ENCODE results near the gene WDR62. TPM values are rescaled to one million over a fixed set of nuclear protein-coding genes. Genes with fewer than 3 reads are reported as not detected.

WDR62 gene
- polyA plus RNA-seq, 3 donors: 4.0 to 4.7 (median 4.1) TPM

DNA sequence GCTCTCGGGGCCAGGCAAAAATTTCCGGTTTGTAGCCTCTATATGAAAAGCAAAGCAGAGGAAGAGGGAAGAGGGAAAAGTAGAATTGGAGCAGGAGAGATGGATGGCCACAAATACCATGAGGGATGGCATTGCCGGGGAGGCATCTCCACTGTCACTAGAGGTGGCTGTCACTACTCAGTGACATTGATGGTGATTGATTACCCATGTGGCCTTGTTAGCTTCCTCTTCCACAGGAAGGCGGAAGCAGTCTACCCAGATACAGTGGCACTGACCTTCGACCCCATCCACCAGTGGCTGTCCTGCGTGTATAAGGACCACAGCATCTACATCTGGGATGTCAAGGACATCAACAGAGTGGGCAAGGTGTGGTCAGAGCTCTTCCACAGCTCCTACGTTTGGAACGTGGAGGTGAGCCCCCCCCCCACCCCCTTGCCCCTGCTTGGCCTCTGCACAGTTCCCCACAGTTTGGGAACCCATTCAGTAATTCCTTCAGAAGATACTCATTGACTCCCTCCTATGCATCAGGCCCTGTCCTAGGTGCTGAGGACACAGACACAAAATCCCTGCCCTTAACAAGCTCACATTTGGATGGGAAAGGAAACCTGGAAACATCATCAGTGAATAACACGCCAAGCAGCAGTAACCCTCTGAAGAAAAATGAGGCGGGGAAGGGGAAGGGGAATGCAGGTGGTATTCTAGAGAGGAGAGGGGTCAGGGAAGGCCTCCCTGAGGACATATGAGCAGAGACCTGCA lies 18.6 kb downstream of the WDR62 start:
- DNase-seq (ENCODE audit: low read depth in 3 of 3, low spot score in 2 of 3): no peak

DNA sequence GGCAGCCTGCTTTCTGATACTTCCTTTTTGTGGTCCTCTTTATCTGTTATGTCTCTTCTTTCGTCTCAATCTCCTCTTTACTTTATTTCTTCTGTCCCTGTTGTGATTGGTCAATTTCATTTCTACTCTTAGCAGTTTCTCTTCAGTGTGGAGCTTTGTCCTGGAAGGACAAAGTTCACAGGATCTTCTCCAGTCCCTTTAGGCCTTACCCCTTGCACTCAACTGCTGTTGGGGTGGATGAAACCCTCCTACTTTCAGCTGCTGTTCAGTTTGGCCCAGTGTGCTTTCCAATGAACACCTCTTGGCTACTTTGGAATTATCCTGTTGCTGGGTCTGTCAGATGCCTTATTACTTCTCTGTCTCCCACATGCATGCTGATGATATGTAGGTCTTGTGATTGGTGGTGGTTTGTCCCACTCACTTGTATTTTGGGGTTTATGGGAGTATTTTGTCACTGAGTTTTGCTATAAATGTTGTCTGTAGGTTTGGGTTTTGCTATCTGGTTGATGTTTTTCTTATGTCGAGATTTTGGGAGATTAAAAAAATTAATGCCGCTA lies 24.8 kb downstream of the WDR62 start:
- DNase-seq (ENCODE audit: low read depth in 3 of 3, low spot score in 2 of 3): no peak

GRCh38 chr19:36081385-36081784 lies 26.7 kb downstream of the WDR62 start:
- no peak for DNase-seq (ENCODE audit: low read depth in 3 of 3, low spot score in 2 of 3)

DNA sequence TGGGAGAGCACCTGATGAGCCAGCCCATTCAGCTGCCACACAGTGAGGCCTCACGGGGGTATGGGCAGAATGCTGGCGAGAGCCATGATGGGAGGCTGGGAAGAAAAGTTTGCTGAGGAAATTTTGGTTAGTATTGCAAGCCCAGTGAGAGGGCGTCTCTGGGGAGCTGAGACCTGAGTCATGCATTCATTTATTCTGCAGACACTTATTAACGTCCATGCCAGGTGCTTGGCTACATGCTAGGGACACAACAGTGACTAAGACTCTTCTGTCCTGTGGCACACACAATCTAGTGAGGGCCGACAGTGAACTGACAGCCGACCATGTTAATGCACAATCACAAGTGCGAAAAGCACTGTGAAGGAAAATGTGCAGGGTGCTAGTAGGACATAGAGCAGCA lies 27.2 kb downstream of the WDR62 start:
- no peak for DNase-seq (ENCODE audit: low read depth in 3 of 3, low spot score in 2 of 3)

GRCh38 chr19:36082916-36083315 lies 28.2 kb downstream of the WDR62 start:
- no peak for DNase-seq (ENCODE audit: low read depth in 3 of 3, low spot score in 2 of 3)

DNA sequence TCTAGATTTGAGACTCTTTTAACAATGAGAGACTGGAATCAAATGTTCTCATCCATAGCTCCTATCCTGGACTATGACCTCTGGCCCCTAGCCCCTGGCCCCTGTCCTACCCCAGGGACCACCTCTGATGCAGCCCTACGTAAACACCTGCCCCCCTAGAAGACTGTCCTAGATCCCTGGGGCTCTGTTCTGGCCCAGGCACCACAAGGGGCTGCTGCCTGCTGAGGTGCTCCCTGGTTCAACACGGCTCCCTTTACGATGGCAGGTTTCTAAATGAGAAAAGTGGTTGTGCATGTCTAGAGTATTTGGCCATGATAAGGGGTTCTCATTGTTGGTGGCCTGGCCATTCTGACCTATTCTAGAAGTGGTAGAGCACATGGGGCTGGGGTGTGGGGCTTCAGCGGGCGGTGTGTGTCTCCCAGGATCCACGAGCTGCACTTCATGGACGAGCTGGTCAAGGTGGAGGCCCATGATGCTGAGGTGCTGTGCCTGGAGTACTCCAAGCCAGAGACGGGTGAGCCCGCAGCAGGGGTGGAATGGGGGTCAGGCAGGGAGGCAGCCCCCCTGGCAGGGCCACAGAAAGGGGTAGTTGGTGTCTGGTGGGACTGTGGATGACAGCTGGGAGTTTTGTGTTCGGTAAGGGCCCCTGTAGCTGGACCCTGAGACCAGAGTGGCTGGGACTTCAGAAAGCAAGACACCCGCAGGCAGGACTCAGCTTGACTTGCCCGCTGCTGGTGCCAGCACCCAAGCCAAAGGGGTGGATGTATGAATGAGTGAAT lies 29.7 kb downstream of the WDR62 start:
- no peak for DNase-seq (ENCODE audit: low read depth in 3 of 3, low spot score in 2 of 3)

DNA sequence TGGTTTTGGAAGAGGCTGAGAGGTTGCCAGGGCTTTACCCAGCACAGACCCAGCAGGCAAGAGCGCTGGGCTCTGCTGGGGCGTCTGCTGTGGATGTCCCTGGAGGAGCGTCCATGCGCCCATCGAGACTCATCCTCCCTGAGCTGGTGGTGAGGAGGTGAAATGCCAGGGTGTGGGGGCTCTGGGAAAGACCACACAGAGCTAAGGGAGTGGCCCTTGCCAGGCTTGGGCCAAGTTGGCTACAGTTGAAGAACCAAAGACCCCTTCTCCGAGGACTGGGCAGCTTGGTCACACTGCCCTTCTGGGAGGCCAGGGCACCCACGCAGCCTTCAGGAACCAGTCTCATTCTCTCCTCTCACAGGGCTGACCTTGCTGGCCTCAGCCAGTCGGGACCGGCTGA lies 31.6 kb downstream of the WDR62 start:
- no peak for DNase-seq (ENCODE audit: low read depth in 3 of 3, low spot score in 2 of 3)

- no peak for DNase-seq (ENCODE audit: low read depth in 3 of 3, low spot score in 2 of 3)
Measured at GRCh38 chr19:36089847-36090246, 35.1 kb downstream of the WDR62 start.

DNA sequence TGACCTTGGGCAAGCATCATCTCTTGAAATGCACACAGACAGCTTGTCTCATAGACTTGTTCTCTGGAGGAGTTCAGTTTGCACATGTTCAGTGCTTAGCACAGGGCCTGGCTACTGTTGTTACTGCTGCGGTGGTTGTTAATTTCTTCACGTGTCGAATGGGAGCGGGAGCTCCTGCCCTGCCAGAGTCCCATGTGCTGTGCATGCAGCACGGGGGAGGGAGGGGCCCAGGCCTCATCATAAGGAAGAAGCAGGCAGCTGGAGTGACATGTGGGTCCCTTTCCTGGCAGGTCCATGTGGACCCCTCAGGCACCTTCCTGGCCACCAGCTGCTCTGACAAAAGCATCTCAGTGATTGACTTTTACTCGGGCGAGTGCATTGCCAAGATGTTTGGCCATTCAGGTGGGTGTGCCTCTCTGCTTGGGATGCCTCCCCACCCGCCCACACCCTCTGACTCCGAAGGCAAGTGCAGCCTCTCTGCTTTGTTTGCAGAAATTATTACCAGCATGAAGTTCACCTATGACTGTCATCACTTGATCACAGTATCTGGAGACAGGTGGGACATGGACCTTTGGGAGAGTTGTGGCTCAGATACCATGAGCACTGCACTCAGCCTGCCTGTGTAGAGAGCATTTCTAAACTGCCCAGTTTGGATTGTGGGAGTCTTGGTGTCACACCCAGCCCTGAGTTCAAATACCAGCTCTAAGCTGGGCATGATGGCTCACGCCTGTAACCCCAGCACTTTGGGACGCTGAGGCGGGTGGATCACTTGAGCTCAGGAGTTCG lies 36.4 kb downstream of the WDR62 start:
- DNase-seq (ENCODE audit: low read depth in 3 of 3, low spot score in 2 of 3): no peak

- no peak for DNase-seq (ENCODE audit: low read depth in 3 of 3, low spot score in 2 of 3)
Measured at GRCh38 chr19:36092566-36092965, 37.9 kb downstream of the WDR62 start.

DNA sequence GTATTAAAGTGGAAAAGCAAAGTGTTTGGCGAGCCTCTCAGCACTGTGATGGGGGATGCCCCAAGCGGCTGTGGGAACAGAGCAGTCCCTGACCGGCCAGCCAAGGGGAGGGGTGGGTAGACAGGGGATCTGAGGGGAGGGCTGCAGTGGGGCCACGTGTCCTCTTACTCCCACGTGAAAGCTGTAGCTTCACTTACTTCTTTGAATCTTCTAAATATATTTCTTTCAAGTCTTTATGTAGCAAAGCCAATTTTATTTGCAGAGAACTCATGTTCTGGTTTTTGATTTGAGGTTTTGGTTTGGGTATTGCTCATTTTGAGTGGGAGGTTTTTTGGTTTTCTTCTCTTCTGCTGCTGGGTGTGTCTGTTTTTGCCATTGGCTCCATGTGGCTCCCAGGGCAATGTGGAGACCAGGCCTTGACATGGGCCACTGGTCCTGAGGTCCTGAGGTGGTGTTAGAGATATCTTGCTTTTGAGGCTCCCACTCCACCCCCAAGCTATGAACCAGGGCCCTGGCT lies 38.5 kb downstream of the WDR62 start:
- DNase-seq (ENCODE audit: low read depth in 3 of 3, low spot score in 2 of 3): no peak

DNA sequence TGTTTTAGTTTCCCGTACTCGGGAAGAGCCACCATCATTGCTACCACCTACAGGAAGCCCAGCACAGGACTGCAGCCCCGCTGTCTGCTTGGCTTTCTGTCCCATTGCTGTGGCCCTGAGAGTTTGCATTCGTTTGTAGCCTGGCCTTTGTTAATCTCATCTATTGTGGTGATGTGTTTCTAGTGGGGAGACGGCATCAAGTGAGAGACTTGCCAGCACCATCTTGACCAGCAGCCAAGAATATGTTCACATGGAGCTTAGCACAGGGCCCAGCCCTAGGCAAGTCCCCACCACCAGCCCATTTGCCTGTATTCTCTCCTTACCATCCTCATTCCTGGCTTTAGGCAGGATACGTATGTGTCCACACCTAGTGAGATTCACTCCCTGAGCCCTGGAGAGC lies 39.0 kb downstream of the WDR62 start:
- no peak for DNase-seq (ENCODE audit: low read depth in 3 of 3, low spot score in 2 of 3)

DNA sequence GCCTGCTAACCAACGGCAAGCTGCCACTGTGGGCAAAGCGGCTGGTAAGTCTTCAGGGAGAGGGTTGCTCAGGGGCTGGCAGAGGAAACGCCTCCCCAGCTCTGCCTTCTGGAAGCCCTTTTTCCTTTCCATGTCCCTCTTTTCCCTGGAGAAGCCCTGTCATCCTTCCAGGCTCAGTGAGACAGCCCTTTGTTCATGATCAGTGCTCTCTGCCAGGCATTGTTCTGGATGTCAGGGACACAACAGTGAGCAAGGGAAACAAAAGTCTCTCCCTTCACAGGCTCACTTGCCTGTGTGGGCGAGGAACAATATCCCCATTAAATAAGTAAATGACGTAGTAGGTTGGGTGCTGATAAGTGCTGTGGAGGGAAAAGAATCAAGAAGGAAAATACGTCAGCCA lies 42.3 kb downstream of the WDR62 start:
- no peak for DNase-seq (ENCODE audit: low read depth in 3 of 3, low spot score in 2 of 3)

GRCh38 chr19:36099166-36099785 lies 44.6 kb downstream of the WDR62 start:
- DNase-seq (ENCODE audit: low read depth in 3 of 3, low spot score in 2 of 3): no peak

DNA sequence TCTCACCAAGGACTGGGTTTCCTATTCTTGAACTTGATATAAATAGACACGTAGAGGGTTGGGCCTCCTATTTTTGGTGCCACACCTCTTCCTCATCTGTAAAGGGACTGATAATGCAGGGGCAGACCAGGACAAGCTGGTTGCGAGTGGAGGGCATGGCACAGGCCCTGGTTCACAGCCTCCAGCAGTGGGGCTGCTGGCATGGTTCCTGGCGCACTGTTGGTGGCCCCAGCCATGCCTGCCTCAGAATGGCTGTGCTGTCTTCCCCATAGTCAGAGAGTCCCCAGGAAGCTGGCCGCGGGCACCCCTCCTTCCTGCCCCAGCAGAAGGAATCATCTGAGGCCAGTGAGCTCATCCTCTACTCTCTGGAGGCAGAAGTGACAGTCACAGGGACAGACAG lies 45.8 kb downstream of the WDR62 start:
- no peak for DNase-seq (ENCODE audit: low read depth in 3 of 3, low spot score in 2 of 3)

GRCh38 chr19:36101550-36102327 lies 47.0 kb downstream of the WDR62 start:
- no peak for DNase-seq (ENCODE audit: low read depth in 3 of 3, low spot score in 2 of 3)

DNA sequence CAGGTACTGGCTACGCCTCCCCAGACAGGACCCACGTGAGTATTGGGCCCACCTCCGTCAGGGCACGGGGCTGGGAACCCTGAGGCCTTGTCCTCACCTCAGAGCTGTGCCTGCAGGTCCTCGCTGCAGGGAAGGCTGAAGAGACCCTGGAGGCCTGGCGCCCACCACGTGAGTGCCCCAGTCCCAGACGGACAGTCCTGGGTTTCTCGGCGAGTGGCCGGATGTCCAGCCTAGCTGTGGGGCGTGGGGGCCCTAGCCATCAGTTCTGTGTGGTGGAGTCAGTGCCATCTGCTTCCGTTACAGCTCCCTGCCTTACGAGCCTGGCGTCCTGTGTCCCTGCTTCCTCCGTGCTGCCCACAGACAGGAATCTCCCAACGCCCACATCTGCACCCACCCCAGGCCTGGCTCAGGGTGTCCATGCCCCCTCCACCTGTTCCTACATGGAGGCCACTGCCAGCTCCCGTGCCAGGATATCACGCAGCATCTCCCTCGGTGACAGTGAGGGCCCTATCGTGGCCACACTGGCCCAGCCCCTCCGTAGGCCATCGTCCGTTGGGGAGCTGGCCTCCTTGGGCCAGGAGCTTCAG lies 48.4 kb downstream of the WDR62 start:
- no peak for DNase-seq (ENCODE audit: low read depth in 3 of 3, low spot score in 2 of 3)

- DNase-seq (ENCODE audit: low read depth in 3 of 3, low spot score in 2 of 3): no peak
Measured at GRCh38 chr19:36103842-36104552, 49.3 kb downstream of the WDR62 start.

GRCh38 chr19:36106441-36106840 lies 51.7 kb downstream of the WDR62 start:
- no peak for DNase-seq (ENCODE audit: low read depth in 3 of 3, low spot score in 2 of 3)

Data from right renal cortex interstitium (tissue), 3 donors.